Fibroblast of the aortic adventitia (primary cell): ENCODE data around the gene HBB. TPM values are rescaled to one million over a fixed set of nuclear protein-coding genes. Genes with fewer than 3 reads are reported as not detected.
"Not testable (repeated sequence)": the region's sequence is repeated elsewhere in the genome, so short reads cannot be mapped to it uniquely, and the experiment has no call there.

Experiments
- DNase-seq: peaks from one replicate; pipeline ENCODE4 v3.0.0-alpha.2; 2010; ENCODE audit warnings: low read depth
- H3K4me3 ChIP-seq: 2 replicates; pipeline ENCODE4 v1.5.1; 2011; ENCODE audit warnings: low read depth, mild to moderate bottlenecking, control low read depth, low read length, moderate library complexity
- total RNA-seq: library from RNA; depleted of rRNA; stranded (reverse); fragments of >200 nt; gene quantifications from 2 replicates; pipeline ENCODE4 v1.2.3, GENCODE V29; 2012; ENCODE audit warnings: low replicate concordance
- TF ChIP-seq, protein P1 (sequence below): IDR thresholded peaks from 2 replicates; pipeline ENCODE4 v1.5.1; 2011; ENCODE audit warnings: mild to moderate bottlenecking, low read length, control low read depth, inconsistent platforms; ENCODE audit not compliant: insufficient read depth

Gene HBB
- total RNA-seq, 1 donor, result not detected

DNA sequence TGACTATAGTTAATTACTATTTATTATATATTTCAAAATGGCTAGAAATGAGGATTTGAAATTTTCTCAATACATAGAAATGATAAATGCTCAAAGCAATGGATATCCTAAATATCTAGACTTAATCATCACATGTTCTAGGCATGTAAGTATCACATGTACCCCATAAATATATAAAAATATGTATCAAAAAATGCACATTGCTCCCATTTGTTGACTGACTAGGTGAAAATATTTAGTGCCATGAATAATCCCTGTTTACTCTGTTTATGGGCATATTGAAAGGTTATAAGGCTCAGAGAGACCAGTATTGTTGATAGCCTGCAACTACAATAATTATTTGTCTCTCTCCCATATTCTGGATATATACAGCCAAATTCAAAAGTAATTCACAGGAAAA is 39.7 kb upstream of the HBB start:
- DNase-seq, result no peak
- TF ChIP-seq, protein P1, sequence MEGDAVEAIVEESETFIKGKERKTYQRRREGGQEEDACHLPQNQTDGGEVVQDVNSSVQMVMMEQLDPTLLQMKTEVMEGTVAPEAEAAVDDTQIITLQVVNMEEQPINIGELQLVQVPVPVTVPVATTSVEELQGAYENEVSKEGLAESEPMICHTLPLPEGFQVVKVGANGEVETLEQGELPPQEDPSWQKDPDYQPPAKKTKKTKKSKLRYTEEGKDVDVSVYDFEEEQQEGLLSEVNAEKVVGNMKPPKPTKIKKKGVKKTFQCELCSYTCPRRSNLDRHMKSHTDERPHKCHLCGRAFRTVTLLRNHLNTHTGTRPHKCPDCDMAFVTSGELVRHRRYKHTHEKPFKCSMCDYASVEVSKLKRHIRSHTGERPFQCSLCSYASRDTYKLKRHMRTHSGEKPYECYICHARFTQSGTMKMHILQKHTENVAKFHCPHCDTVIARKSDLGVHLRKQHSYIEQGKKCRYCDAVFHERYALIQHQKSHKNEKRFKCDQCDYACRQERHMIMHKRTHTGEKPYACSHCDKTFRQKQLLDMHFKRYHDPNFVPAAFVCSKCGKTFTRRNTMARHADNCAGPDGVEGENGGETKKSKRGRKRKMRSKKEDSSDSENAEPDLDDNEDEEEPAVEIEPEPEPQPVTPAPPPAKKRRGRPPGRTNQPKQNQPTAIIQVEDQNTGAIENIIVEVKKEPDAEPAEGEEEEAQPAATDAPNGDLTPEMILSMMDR, result no peak
- H3K4me3 ChIP-seq, result no peak overlapping the region

- TF ChIP-seq, protein P1, result no peak
- H3K4me3 ChIP-seq, result no peak overlapping the region
- no peak for DNase-seq
Measured at GRCh38 chr11:5265832-5266231, 39.0 kb upstream of the HBB start.

DNA sequence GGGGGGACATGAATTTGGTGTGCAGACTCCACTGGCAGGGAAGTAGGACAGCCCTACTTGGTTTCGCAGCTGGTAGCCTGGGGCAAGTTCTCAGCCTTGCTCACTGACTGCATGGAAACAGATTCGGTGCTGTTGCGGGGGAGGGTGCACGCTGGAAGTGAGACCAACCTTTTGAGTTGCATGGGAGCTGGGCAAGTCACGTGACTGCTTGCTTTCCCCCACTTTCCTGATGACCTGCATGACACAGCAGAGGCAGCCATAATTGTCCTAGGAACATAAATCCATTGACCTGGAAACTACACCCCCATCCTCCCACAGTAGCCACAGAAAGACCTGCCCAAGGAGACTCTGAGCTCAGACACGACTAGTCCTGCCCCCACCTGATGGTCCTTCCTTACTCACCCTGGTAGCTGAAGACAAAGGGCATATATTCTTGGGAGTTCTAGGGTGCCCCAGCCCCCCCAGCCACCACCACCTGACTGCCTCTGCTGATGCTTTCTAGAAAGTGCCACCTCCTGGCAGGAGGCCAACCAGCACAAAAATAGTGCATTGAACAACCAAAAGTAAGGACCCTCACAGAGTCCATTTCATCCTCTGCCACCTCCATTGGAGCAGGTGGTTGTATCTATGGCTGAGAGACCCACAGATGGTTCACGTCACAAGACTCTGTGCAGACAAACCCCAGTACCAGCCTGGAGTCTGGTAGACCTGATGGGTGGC is 31.8 kb upstream of the HBB start:
- H3K4me3 ChIP-seq, result no peak overlapping the region
- DNase-seq, result no peak
- TF ChIP-seq, protein P1, result no peak

DNA sequence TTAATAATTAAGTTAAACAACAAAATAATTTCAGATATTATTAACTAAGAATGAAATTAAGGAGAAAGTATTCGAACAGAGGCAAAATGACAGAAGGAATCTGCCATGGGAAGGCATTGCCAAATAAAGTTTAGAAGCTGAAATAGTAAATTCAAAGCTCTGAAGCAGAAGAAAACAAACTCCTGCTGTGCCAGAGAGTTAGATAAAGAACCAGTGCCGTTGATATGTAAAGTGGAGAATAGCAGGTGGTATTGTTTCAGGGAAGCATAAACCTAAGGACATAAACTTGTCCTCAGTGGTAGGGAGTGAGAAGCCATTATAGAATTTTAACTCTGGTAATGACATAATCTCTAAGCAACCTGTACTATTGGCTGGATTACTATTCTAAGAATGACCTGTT is 30.4 kb upstream of the HBB start:
- DNase-seq, result no peak
- TF ChIP-seq, protein P1, result no peak
- H3K4me3 ChIP-seq, result no peak overlapping the region

DNA sequence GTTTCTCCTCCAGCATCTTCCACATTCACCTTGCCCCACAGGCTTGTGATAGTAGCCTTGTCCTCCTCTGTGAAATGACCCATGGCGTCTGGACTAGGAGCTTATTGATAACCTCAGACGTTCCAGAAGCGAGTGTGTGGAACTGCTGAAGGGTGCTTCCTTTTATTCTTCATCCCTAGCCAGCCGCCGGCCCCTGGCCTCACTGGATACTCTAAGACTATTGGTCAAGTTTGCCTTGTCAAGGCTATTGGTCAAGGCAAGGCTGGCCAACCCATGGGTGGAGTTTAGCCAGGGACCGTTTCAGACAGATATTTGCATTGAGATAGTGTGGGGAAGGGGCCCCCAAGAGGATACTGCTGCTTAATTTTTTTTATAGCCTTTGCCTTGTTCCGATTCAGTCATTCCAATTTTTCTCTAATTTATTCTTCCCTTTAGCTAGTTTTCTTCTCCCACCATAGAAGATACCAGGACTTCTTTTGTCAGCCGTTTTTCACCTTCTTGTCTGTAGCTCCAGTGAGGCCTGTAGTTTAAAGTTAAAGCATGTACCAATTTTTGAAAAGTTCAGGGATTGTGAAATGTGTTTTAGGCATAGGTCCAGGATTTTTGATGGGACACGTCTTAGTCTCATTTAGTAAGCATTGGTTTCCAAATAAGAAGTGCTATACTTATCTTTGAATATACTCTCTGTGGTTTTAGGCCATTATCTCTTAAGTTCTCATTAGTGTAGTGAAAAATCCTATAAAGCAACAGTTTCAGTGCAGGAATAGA is 28.0 kb upstream of the HBB start, which contains the start of gene HBG2:
TSS of gene HBG2 (minus strand) at position 136 of the 768 bp plus-strand sequence. CDS start at position 83, 53 bp downstream.
- DNase-seq, result peak; percentile 40
- not testable (repeated sequence) for H3K4me3 ChIP-seq

DNA sequence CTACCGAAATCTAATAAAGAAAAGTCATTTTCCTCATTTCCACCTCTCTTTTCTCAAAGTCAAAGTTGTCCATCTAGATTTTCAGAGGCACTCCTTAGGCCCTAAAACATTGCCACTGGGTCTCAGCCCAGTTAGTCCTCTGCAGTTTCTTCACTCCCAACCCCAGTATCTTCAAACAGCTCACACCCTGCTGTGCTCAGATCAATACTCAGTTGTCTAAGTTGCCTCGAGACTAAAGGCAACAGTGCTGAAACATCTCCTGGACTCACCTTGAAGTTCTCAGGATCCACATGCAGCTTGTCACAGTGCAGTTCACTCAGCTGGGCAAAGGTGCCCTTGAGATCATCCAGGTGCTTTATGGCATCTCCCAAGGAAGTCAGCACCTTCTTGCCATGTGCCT is 27.2 kb upstream of the HBB start:
- DNase-seq, H3K4me3 ChIP-seq: not testable (repeated sequence)

DNA sequence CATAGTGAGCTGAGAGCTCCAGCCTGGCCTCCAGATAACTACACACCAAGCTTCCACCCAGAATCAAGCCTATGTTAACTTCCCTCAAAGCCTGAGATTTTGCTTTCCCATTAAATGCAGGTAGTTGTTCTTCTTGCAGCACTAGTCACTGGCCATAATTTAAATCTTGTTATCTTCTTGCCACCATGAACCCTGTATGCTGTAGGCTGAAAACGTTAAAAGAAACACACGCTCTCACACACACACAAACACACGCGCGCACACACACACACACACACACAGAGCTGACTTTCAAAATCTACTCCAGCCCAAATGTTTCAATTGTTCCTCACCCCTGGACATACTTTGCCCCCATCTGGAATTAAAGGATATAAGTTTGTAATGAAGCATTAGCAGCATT is 26.6 kb upstream of the HBB start:
- DNase-seq, H3K4me3 ChIP-seq: not testable (repeated sequence)

DNA sequence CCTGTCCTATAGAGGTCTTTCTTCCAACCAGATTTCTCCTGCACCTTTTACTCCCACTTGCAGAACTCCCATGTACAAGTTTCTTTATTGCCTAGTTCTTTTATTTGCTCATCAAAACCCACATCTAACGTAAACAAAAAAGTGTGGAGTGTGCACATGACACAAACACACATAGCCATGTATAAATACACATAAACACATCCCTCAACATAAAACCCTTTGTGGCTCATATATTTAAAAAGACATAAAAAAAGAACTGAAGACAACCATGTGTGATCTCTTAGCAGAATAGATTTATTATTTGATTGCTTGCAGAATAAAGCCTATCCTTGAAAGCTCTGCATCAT is 26.0 kb upstream of the HBB start:
- H3K4me3 ChIP-seq, result no peak overlapping the region
- TF ChIP-seq, protein P1, result no peak
- DNase-seq, result no peak
